DMS114 treated with DMSO at 0.1 percent for 48 hours (cell line): ENCODE data around the gene MAMLD1.
A peak's percentile ranks its signal among the peaks of the same experiment; 100 is the strongest.

Source experiments
- DNase-seq: peaks from one replicate; lab custom pipeline; 2025; ENCODE audit not compliant: unreplicated experiment; lab: John Stamatoyannopoulos, UW

Gene MAMLD1

GRCh38 chrX:150352114-150352513 lies 11.0 kb upstream of the MAMLD1 start:
- no peak for DNase-seq

GRCh38 chrX:150352581-150352980 lies 10.5 kb upstream of the MAMLD1 start:
- no peak for DNase-seq

GRCh38 chrX:150355913-150356312 lies 7.2 kb upstream of the MAMLD1 start:
- no peak for DNase-seq

- DNase-seq: no peak
Observed at GRCh38 chrX:150357790-150358189, 5.3 kb upstream of the MAMLD1 start.

- DNase-seq: no peak
Observed at GRCh38 chrX:150358651-150359050, 4.5 kb upstream of the MAMLD1 start.

- no peak for DNase-seq
Observed at GRCh38 chrX:150360331-150360730, 2.8 kb upstream of the MAMLD1 start.

GRCh38 chrX:150361070-150361776 lies 1.9 kb upstream of the MAMLD1 start:
- DNase-seq: no peak

GRCh38 chrX:150361777-150362351 lies 1.3 kb upstream of the MAMLD1 start:
- no peak for DNase-seq

GRCh38 chrX:150363561-150364346 lies 637 bp downstream of the MAMLD1 start:
- DNase-seq: no peak

- DNase-seq: no peak
Observed at GRCh38 chrX:150364347-150365050, 1.4 kb downstream of the MAMLD1 start.

GRCh38 chrX:150365051-150365989 lies 2.2 kb downstream of the MAMLD1 start:
- no peak for DNase-seq

- DNase-seq: peak; percentile 13
Observed at GRCh38 chrX:150365990-150366911, 3.1 kb downstream of the MAMLD1 start.

- no peak for DNase-seq
Observed at GRCh38 chrX:150366951-150367545, 3.9 kb downstream of the MAMLD1 start.

- DNase-seq: no peak
Observed at GRCh38 chrX:150370589-150371312, 7.6 kb downstream of the MAMLD1 start.

- DNase-seq: no peak
Observed at GRCh38 chrX:150371877-150372276, 8.8 kb downstream of the MAMLD1 start.

GRCh38 chrX:150372280-150372679 lies 9.2 kb downstream of the MAMLD1 start:
- no peak for DNase-seq

GRCh38 chrX:150372756-150373155 lies 9.6 kb downstream of the MAMLD1 start:
- no peak for DNase-seq

- DNase-seq: no peak
Observed at GRCh38 chrX:150375243-150375770, 12.2 kb downstream of the MAMLD1 start.
